ENCODE data around the gene CIPC. TPM values are rescaled to one million over a fixed set of nuclear protein-coding genes. Genes with fewer than 3 reads are reported as not detected.

Gene CIPC
- total RNA-seq, 1 donor from 2014 or later: 12.4 TPM

DNA sequence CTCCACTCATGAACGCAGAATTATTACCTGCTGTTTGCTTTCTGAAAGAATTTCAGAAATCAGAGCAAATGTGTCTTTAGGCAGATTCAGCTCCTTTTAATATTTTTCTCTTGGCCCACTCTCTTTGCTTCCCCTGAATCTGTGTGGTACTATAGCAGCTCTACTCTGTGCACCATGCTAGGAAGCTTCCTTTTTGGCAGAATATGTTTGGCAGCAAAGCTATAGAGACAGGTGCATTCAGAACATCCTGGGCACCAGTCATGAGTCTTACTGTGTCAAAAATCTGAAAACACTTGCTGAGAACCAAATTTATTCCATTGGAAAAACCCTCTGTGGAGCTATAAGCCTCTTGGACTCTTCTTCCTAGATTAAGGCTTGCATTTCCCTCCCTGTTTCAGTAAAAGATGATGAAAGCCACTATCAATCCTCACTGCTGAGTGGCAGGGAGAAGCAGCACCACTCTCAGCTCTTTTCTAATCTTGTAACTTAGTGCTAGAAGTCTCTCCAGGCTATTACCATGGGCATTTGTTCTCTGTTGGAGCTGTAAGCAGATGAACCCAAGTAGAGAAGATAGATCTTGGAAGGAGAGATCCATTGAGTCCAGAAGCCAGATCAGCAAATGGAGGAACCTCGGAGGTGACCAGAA is 18.2 kb downstream of the CIPC start:
- Mint-ChIP-seq H3K4me1 (ENCODE audit: unreplicated experiment) (no peaks in the 10 kb centered on the region), H3K36me3 (ENCODE audit: unreplicated experiment) (peaks cover 34% of the 10 kb centered on the region), H3K27ac (ENCODE audit: unreplicated experiment) (no peak overlapping the region), H3K4me3 (ENCODE audit: unreplicated experiment) (no peak overlapping the region), H3K9me3 (ENCODE audit: unreplicated experiment) (no peaks in the 10 kb centered on the region), H3K27me3 (ENCODE audit: unreplicated experiment) (no peaks in the 10 kb centered on the region)
- no peak for DNase-seq (ENCODE audit: extremely low spot score, unreplicated experiment)
- TF ChIP-seq, protein P1, sequence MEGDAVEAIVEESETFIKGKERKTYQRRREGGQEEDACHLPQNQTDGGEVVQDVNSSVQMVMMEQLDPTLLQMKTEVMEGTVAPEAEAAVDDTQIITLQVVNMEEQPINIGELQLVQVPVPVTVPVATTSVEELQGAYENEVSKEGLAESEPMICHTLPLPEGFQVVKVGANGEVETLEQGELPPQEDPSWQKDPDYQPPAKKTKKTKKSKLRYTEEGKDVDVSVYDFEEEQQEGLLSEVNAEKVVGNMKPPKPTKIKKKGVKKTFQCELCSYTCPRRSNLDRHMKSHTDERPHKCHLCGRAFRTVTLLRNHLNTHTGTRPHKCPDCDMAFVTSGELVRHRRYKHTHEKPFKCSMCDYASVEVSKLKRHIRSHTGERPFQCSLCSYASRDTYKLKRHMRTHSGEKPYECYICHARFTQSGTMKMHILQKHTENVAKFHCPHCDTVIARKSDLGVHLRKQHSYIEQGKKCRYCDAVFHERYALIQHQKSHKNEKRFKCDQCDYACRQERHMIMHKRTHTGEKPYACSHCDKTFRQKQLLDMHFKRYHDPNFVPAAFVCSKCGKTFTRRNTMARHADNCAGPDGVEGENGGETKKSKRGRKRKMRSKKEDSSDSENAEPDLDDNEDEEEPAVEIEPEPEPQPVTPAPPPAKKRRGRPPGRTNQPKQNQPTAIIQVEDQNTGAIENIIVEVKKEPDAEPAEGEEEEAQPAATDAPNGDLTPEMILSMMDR (IDR thresholded peaks at IDR 0.05): no peak

DNA sequence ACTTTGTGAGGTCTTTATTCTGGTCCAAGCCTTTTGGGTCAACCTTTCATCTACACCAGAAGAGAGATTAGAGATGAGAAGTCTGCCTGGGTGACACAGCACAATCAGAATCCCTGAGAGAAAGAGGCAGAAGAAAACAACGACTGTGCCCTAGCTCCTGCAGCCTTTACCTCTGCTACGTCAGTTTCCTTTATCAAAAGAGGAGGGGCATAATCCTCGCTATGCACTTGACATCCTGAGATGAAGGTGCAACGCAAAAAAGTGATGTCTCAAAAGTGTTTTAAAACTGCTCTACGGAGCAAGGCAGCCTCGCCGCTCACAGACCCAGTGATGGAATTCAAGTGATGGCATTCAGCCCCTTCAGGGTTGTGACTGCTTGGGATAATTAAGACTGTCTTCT is 21.8 kb downstream of the CIPC start:
- Mint-ChIP-seq H3K4me1 (ENCODE audit: unreplicated experiment) (peaks cover 2% of the 10 kb centered on the region), H3K27ac (ENCODE audit: unreplicated experiment) (no peak overlapping the region), H3K36me3 (ENCODE audit: unreplicated experiment) (peaks cover 14% of the 10 kb centered on the region), H3K4me3 (ENCODE audit: unreplicated experiment) (no peak overlapping the region), H3K9me3 (ENCODE audit: unreplicated experiment) (no peaks in the 10 kb centered on the region), H3K27me3 (ENCODE audit: unreplicated experiment) (peaks cover 8% of the 10 kb centered on the region)
- TF ChIP-seq, protein P1 (IDR thresholded peaks at IDR 0.05): no peak
- no peak for DNase-seq (ENCODE audit: extremely low spot score, unreplicated experiment)

- Mint-ChIP-seq H3K27me3 (ENCODE audit: unreplicated experiment) (peaks cover 17% of the 10 kb centered on the region), H3K36me3 (ENCODE audit: unreplicated experiment) (peaks cover 9% of the 10 kb centered on the region), H3K4me3 (ENCODE audit: unreplicated experiment) (no peak overlapping the region), H3K27ac (ENCODE audit: unreplicated experiment) (no peak overlapping the region), H3K9me3 (ENCODE audit: unreplicated experiment) (no peaks in the 10 kb centered on the region), H3K4me1 (ENCODE audit: unreplicated experiment) (peaks cover 7% of the 10 kb centered on the region)
- no peak for DNase-seq (ENCODE audit: extremely low spot score, unreplicated experiment)
- TF ChIP-seq, protein P1 (IDR thresholded peaks at IDR 0.05): no peak
Observed at GRCh38 chr14:77120771-77121743, 23.0 kb downstream of the CIPC start.

GRCh38 chr14:77122526-77123125 is 24.6 kb downstream of the CIPC start:
- DNase-seq (ENCODE audit: extremely low spot score, unreplicated experiment): no peak
- TF ChIP-seq, protein P1 (IDR thresholded peaks at IDR 0.05): no peak
- H3K4me3 Mint-ChIP-seq (ENCODE audit: unreplicated experiment): no peak overlapping the region
- no peak overlapping the region for H3K27ac Mint-ChIP-seq (ENCODE audit: unreplicated experiment)
- no peaks in the 10 kb centered on the region for H3K9me3 Mint-ChIP-seq (ENCODE audit: unreplicated experiment)
- peaks cover 32% of the 10 kb centered on the region for H3K27me3 Mint-ChIP-seq (ENCODE audit: unreplicated experiment)
- peaks cover 3% of the 10 kb centered on the region for H3K36me3 Mint-ChIP-seq (ENCODE audit: unreplicated experiment)
- H3K4me1 Mint-ChIP-seq (ENCODE audit: unreplicated experiment): peaks cover 7% of the 10 kb centered on the region

All from osteocyte (in vitro differentiated cells).